Naive thymus-derived CD4-positive, alpha-beta T cell (primary cell): ENCODE measurements around the gene MSGN1. TPM values are rescaled to one million over a fixed set of nuclear protein-coding genes. Genes with fewer than 3 reads are reported as not detected.

Experiments
- ATAC-seq: fragments of 150-1000 bp; cut with Tn5 transposase; 2 replicates; pipeline ENCODE4 v1.10.0; 2021; ENCODE audit warnings: mild to moderate bottlenecking, moderate library complexity
- CTCF ChIA-PET: fragments of 350-600 bp; sonication (Branson Sonifier 250); formaldehyde crosslinking; loops from one replicate; lab custom pipeline; 2021; ENCODE audit warnings: antibody characterized with exemption; lab: Charles Lee
- POLR2A ChIA-PET: fragments of 350-600 bp; sonication (Branson Sonifier 250); formaldehyde crosslinking; loops from one replicate; lab custom pipeline; 2021; ENCODE audit warnings: antibody characterized with exemption, inconsistent platforms; lab: Charles Lee
- DNase-seq, 9 donors: peaks; one replicate each; pipeline versions ENCODE4 v3.0.0 to v3.0.0-alpha.2; 2020 to 2022; ENCODE audit warnings: mixed read lengths in 1 of 9
- H3K27ac ChIP-seq: one replicate; pipeline ENCODE4 v1.7.0; 2013; ENCODE audit warnings: mild to moderate bottlenecking, low read depth, low read length, moderate library complexity
- H3K27me3 ChIP-seq, 2 donors: one replicate each; pipeline ENCODE4 v1.7.0; 2013; ENCODE audit warnings: low read length in 2 of 2, mild to moderate bottlenecking in 2 of 2, moderate library complexity in 2 of 2; ENCODE audit not compliant: control insufficient read depth in 2 of 2, insufficient read depth in 2 of 2
- H3K36me3 ChIP-seq, 3 experiments: 1 replicate in 2 of 3; 2 replicates in 1 of 3; pipeline ENCODE4 v1.7.0; 2013; ENCODE audit warnings: low read length in 3 of 3, mild to moderate bottlenecking in 3 of 3, moderate library complexity in 1 of 3; ENCODE audit not compliant: insufficient read depth in 3 of 3, control insufficient read depth in 2 of 3
- H3K4me1 ChIP-seq, 2 donors: one replicate each; pipeline ENCODE4 v1.7.0; 2013; ENCODE audit warnings: low read length in 2 of 2, mild to moderate bottlenecking in 2 of 2, moderate library complexity in 1 of 2; ENCODE audit not compliant: control insufficient read depth in 2 of 2, insufficient read depth in 2 of 2
- H3K4me3 ChIP-seq: 2 replicates; pipeline ENCODE4 v1.7.0; 2013; ENCODE audit warnings: mild to moderate bottlenecking, low read length
- H3K9me3 ChIP-seq, 3 experiments: 1 replicate in 2 of 3; 2 replicates in 1 of 3; pipeline ENCODE4 v1.7.0; 2013; ENCODE audit warnings: low read length in 3 of 3; ENCODE audit not compliant: control insufficient read depth in 2 of 3
- H3K27ac Mint-ChIP-seq, 9 donors: one replicate each; pipeline ENCODE4 v1.8.0; 2020 to 2022; ENCODE audit warnings: mixed read lengths in 9 of 9, mild to moderate bottlenecking in 8 of 9, moderate library complexity in 5 of 9, inconsistent platforms in 2 of 9
- H3K27me3 Mint-ChIP-seq, 5 donors: one replicate each; pipeline ENCODE4 v1.8.0; 2021 to 2022; ENCODE audit warnings: mixed read lengths in 5 of 5, mild to moderate bottlenecking in 1 of 5
- H3K36me3 Mint-ChIP-seq, 5 donors: one replicate each; pipeline ENCODE4 v1.8.0; 2020 to 2022; ENCODE audit warnings: mixed read lengths in 5 of 5, mild to moderate bottlenecking in 3 of 5, inconsistent platforms in 1 of 5
- H3K4me1 Mint-ChIP-seq, 7 donors: one replicate each; pipeline ENCODE4 v1.8.0; 2020 to 2022; ENCODE audit warnings: mixed read lengths in 7 of 7, mild to moderate bottlenecking in 3 of 7, inconsistent platforms in 1 of 7
- H3K4me3 Mint-ChIP-seq, 10 donors: one replicate each; pipeline ENCODE4 v1.8.0; 2020 to 2022; ENCODE audit warnings: mild to moderate bottlenecking in 10 of 10, mixed read lengths in 10 of 10, moderate library complexity in 6 of 10, inconsistent platforms in 2 of 10
- H3K9me3 Mint-ChIP-seq, 11 donors: one replicate each; pipeline ENCODE4 v1.8.0; 2020 to 2022; ENCODE audit warnings: mixed read lengths in 11 of 11, mild to moderate bottlenecking in 4 of 11, inconsistent platforms in 1 of 11, moderate library complexity in 1 of 11
- intact Hi-C, 2 donors: fragments of 100-400 bp; cut with micrococcal nuclease; formaldehyde crosslinking; loops; one replicate each; pipeline ENCODE4 v1.15.1; 2023
- polyA plus RNA-seq, 2 donors: library from polyadenylated mRNA; unstranded; fragments of 300-500 nt; fragmentation: Illumina TruSeq; gene quantifications; one replicate each; pipeline ENCODE4 v1.2.3, GENCODE V29; 2021
- total RNA-seq, 6 experiments: library from RNA in 5 of 6; stranded (reverse) in 5 of 6; gene quantifications; 1 replicate in 5 of 6; 2 replicates in 1 of 6; pipeline ENCODE4 v1.2.3 and lab custom pipeline; 2021 to 2026

Gene MSGN1
- total and polyA plus RNA-seq, 7 experiments from 2014 or later, result not detected

- H3K27ac Mint-ChIP-seq, result peak overlapping the region in 1 of 9 donors; percentile 23
- Histone ChIP-seq H3K4me3 (no peak overlapping the region), H3K36me3 (no peaks in the 10 kb centered on the region), H3K9me3 (no peaks in the 10 kb centered on the region), H3K27ac (no peak overlapping the region), H3K4me1 (no peaks in the 10 kb centered on the region), H3K27me3 (no peaks in the 10 kb centered on the region)
- H3K9me3 Mint-ChIP-seq, result peaks cover 0 to 7% (median 0%) of the 10 kb centered on the region in 11 donors
- no peaks in the 10 kb centered on the region for H3K36me3 Mint-ChIP-seq
- no peak overlapping the region for H3K4me3 Mint-ChIP-seq
- ChIA-PET POLR2A (no interaction called here), CTCF (no interaction called here)
- no peak for DNase-seq
- H3K4me1 Mint-ChIP-seq, result no peaks in the 10 kb centered on the region
- intact Hi-C loops, result loop anchor here in 1 of 2 donors (1.0 to 2.0 kb wide), 3 partner anchors 297 to 527 kb away; no protein-coding TSS in a partner anchor
- no peak for ATAC-seq
- H3K27me3 Mint-ChIP-seq, result peaks cover under 1 to 46% (median 9%) of the 10 kb centered on the region in 5 donors
Observed at GRCh38 chr2:17851731-17852585, 35.7 kb downstream of the MSGN1 start.

GRCh38 chr2:17853799-17854198 lies 37.5 kb downstream of the MSGN1 start:
- H3K4me3 ChIP-seq, result no peak overlapping the region
- CTCF ChIA-PET, result no interaction called here
- Mint-ChIP-seq H3K4me1 (no peaks in the 10 kb centered on the region), H3K36me3 (no peaks in the 10 kb centered on the region), H3K9me3 (peaks cover 0 to 7% (median 0%) of the 10 kb centered on the region in 11 donors), H3K27me3 (peaks cover 16 to 60% (median 22%) of the 10 kb centered on the region in 5 donors), H3K27ac (no peak overlapping the region), H3K4me3 (no peak overlapping the region)
- H3K27me3 ChIP-seq, result peaks cover 0 to 4% of the 10 kb centered on the region in 2 donors
- no peaks in the 10 kb centered on the region for H3K9me3 ChIP-seq
- H3K36me3 ChIP-seq, result no peaks in the 10 kb centered on the region
- POLR2A ChIA-PET, result no interaction called here
- H3K27ac ChIP-seq, result no peak overlapping the region
- no peaks in the 10 kb centered on the region for H3K4me1 ChIP-seq
- DNase-seq (no peak), ATAC-seq (no peak)
- intact Hi-C loops, result no loop called here

DNA sequence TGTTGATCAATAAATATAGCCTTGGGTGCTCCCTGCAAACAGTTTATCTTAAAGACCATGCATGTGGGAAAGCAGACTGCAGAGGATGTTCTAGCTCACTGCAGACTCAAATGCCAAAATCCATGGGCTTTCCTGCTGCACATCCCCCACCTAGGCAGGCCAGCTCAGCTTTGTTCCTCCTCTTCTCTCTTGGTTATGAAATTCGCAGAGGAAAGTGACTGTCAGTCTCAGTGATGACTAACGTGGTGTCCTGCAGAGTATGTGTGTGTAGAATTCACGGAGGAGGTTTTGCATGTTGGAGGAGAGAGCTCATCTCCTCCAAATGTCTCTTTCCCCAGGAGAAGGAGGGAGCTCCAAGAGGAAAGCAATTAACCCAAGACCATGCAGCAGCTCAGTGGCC lies 40.8 kb downstream of the MSGN1 start:
- POLR2A ChIA-PET, result no interaction called here
- Histone ChIP-seq H3K9me3 (no peaks in the 10 kb centered on the region), H3K27me3 (peaks cover 0 to 4% of the 10 kb centered on the region in 2 donors), H3K27ac (no peak overlapping the region), H3K36me3 (no peaks in the 10 kb centered on the region), H3K4me3 (no peak overlapping the region), H3K4me1 (no peaks in the 10 kb centered on the region)
- intact Hi-C loops, result no loop called here
- Mint-ChIP-seq H3K27ac (no peak overlapping the region), H3K36me3 (no peaks in the 10 kb centered on the region), H3K4me3 (no peak overlapping the region), H3K4me1 (no peaks in the 10 kb centered on the region), H3K9me3 (peaks cover 0 to 7% (median 0%) of the 10 kb centered on the region in 11 donors), H3K27me3 (peaks cover 30 to 62% (median 40%) of the 10 kb centered on the region in 5 donors)
- ATAC-seq (no peak), DNase-seq (no peak)
- CTCF ChIA-PET, result interaction anchor here (0.6 kb wide), 1 partner anchor 10 kb away, joined by 3 read pairs; no protein-coding TSS in a partner anchor

DNA sequence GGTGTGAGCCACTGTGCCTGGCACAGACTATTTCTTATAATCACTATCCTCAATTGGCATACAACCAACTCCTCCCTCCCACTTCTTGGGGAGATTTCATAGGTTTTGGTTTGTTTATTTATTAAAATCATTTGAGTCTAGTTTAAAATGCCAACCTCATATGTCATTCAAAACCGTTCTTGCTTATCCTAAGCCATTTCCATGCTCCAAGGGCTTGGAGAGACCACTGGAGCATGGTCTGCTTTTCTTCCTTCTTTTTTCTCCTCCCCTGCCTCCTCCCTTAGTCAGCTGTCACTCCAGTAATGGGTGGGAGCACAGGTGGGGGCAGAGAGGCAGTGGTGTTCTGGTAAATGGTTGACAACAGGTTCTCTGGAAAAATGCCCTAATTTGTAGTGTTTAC lies 41.8 kb downstream of the MSGN1 start:
- H3K4me3 Mint-ChIP-seq, result no peak overlapping the region
- POLR2A ChIA-PET, result no interaction called here
- CTCF ChIA-PET, result no interaction called here

DNA sequence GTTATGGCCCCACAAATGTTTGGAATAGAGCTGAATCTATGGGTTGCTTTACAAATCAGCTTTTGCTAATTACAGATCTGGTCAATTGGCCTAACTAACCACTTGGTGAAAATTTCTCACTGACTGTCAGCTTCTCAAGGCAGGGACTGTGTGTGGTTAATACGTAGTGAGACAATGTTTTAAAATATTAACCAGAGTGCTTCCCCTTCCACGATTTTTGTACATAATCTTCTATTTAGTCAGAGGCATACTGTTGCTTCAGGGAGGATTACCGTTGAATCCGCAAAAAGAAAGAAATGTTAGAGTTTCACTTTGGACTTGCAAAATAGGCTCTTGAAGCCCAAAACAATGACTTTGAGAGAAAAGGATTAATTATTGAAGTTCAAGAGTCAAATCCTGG lies 47.3 kb downstream of the MSGN1 start:
- H3K36me3 Mint-ChIP-seq, result no peaks in the 10 kb centered on the region
- intact Hi-C loops, result no loop called here
- Histone ChIP-seq H3K4me3 (no peak overlapping the region), H3K27ac (no peak overlapping the region), H3K4me1 (no peaks in the 10 kb centered on the region), H3K9me3 (no peaks in the 10 kb centered on the region), H3K27me3 (no peaks in the 10 kb centered on the region), H3K36me3 (no peaks in the 10 kb centered on the region)
- H3K27ac Mint-ChIP-seq, result no peak overlapping the region
- ATAC-seq (no peak), DNase-seq (no peak)
- POLR2A ChIA-PET, result no interaction called here
- CTCF ChIA-PET, result interaction anchor here (0.6 kb wide), 1 partner anchor 144 kb away, joined by 3 read pairs; no protein-coding TSS in a partner anchor
- peaks cover 11 to 45% (median 36%) of the 10 kb centered on the region in 5 donors for H3K27me3 Mint-ChIP-seq
- H3K4me3 Mint-ChIP-seq, result no peak overlapping the region
- peaks cover 0 to 2% (median 0%) of the 10 kb centered on the region in 11 donors for H3K9me3 Mint-ChIP-seq
- no peaks in the 10 kb centered on the region for H3K4me1 Mint-ChIP-seq

More for the DNA sequence above, 41.8 kb downstream of the MSGN1 start:
- peaks cover 0 to 4% of the 10 kb centered on the region in 2 donors for H3K27me3 ChIP-seq
- no peak overlapping the region for H3K4me3 ChIP-seq
- DNase-seq (no peak), ATAC-seq (no peak)
- intact Hi-C loops, result no loop called here
- no peak overlapping the region for H3K27ac ChIP-seq
- H3K9me3 ChIP-seq, result no peaks in the 10 kb centered on the region
- Mint-ChIP-seq H3K4me1 (no peaks in the 10 kb centered on the region), H3K36me3 (no peaks in the 10 kb centered on the region), H3K27ac (no peak overlapping the region), H3K27me3 (peaks cover 30 to 59% (median 44%) of the 10 kb centered on the region in 5 donors), H3K9me3 (peaks cover 0 to 7% (median 0%) of the 10 kb centered on the region in 11 donors)
- H3K36me3 ChIP-seq, result no peaks in the 10 kb centered on the region
- H3K4me1 ChIP-seq, result no peaks in the 10 kb centered on the region

- Mint-ChIP-seq H3K27me3 (peaks cover 3 to 47% (median 31%) of the 10 kb centered on the region in 5 donors), H3K4me1 (no peaks in the 10 kb centered on the region), H3K4me3 (no peak overlapping the region), H3K9me3 (no peaks in the 10 kb centered on the region), H3K36me3 (no peaks in the 10 kb centered on the region), H3K27ac (no peak overlapping the region)
- Histone ChIP-seq H3K27me3 (no peaks in the 10 kb centered on the region), H3K4me1 (no peaks in the 10 kb centered on the region), H3K36me3 (no peaks in the 10 kb centered on the region), H3K27ac (no peak overlapping the region), H3K4me3 (no peak overlapping the region), H3K9me3 (no peaks in the 10 kb centered on the region)
- intact Hi-C loops, result no loop called here
- ATAC-seq, result no peak
- POLR2A ChIA-PET, result no interaction called here
- CTCF ChIA-PET, result no interaction called here
- DNase-seq, result no peak
Observed at GRCh38 chr2:17864676-17865075, 48.4 kb downstream of the MSGN1 start.
